Activated CD8-positive, alpha-beta memory T cell treated with anti-CD3 and anti-CD28 coated beads, Interleukin-2, amount 50 U/mL, for 1 hour (primary cell): ENCODE measurements around the gene UST.
"Not testable (repeated sequence)": the region's sequence is repeated elsewhere in the genome, so short reads cannot be mapped to it uniquely, and the experiment has no call there.

Source experiments
- DNase-seq: peaks from one replicate; pipeline ENCODE4 v3.0.0-alpha.2; 2020; ENCODE audit errors: extremely low read depth

UST gene

GRCh38 chr6:149035766-149036165, 288.9 kb downstream of the UST start:
- no peak for DNase-seq

- DNase-seq: no peak
Measured at GRCh38 chr6:149037051-149037671, 290.3 kb downstream of the UST start.

- not testable (repeated sequence) for DNase-seq
Measured at GRCh38 chr6:149039025-149039424, 292.2 kb downstream of the UST start.

GRCh38 chr6:149041953-149042352, 295.1 kb downstream of the UST start:
- no peak for DNase-seq

GRCh38 chr6:149043476-149044130, 296.8 kb downstream of the UST start:
- DNase-seq: no peak

- DNase-seq: no peak
Measured at GRCh38 chr6:149044528-149044927, 297.7 kb downstream of the UST start.

- DNase-seq: no peak
Measured at GRCh38 chr6:149045404-149045803, 298.6 kb downstream of the UST start.

- no peak for DNase-seq
Measured at GRCh38 chr6:149046164-149046821, 299.5 kb downstream of the UST start.

GRCh38 chr6:149046822-149047246, 300.0 kb downstream of the UST start:
- DNase-seq: no peak

GRCh38 chr6:149049230-149049629, 302.4 kb downstream of the UST start:
- DNase-seq: no peak

GRCh38 chr6:149050160-149050559, 303.3 kb downstream of the UST start:
- no peak for DNase-seq

- DNase-seq: no peak
Measured at GRCh38 chr6:149052350-149053106, 305.7 kb downstream of the UST start.

- DNase-seq: no peak
Measured at GRCh38 chr6:149053848-149054558, 307.2 kb downstream of the UST start.

GRCh38 chr6:149054559-149055194, 307.8 kb downstream of the UST start:
- no peak for DNase-seq

GRCh38 chr6:149055195-149055899, 308.5 kb downstream of the UST start:
- no peak for DNase-seq

- no peak for DNase-seq
Measured at GRCh38 chr6:149056777-149057463, 310.1 kb downstream of the UST start.

GRCh38 chr6:149057464-149057840, 310.6 kb downstream of the UST start:
- no peak for DNase-seq

GRCh38 chr6:149059557-149059956, 312.7 kb downstream of the UST start:
- DNase-seq: no peak

- DNase-seq: no peak
Measured at GRCh38 chr6:149060300-149060984, 313.6 kb downstream of the UST start.
